CD4-positive, alpha-beta T cell treated with Interleukin-17A for 1 hour (primary cell): ENCODE data around the gene PRDM10.
"Not testable (repeated sequence)": the region's sequence is repeated elsewhere in the genome, so short reads cannot be mapped to it uniquely, and the experiment has no call there.

Experiments
- DNase-seq: peaks from one replicate; pipeline ENCODE4 v3.0.0-alpha.2; 2020

The PRDM10 gene

GRCh38 chr11:129888451-129888850 is 114.2 kb downstream of the PRDM10 start:
- peak; percentile 33 for DNase-seq

- DNase-seq: no peak
Measured at GRCh38 chr11:129885381-129885780, 117.3 kb downstream of the PRDM10 start.

- DNase-seq: no peak
Measured at GRCh38 chr11:129884581-129884980, 118.1 kb downstream of the PRDM10 start.

- peak; percentile 35 for DNase-seq
Measured at GRCh38 chr11:129881570-129882170, 121.0 kb downstream of the PRDM10 start.

- no peak for DNase-seq
Measured at GRCh38 chr11:129880311-129880710, 122.3 kb downstream of the PRDM10 start.

GRCh38 chr11:129871914-129872313 is 130.7 kb downstream of the PRDM10 start:
- no peak for DNase-seq

- not testable (repeated sequence) for DNase-seq
Measured at GRCh38 chr11:129868626-129869025, 134.0 kb downstream of the PRDM10 start.

GRCh38 chr11:129866311-129866710 is 136.3 kb downstream of the PRDM10 start:
- DNase-seq: no peak

- DNase-seq: no peak
Measured at GRCh38 chr11:129865701-129866100, 136.9 kb downstream of the PRDM10 start.

- no peak for DNase-seq
Measured at GRCh38 chr11:129864811-129865210, 137.8 kb downstream of the PRDM10 start.

- no peak for DNase-seq
Measured at GRCh38 chr11:129861702-129862522, 140.7 kb downstream of the PRDM10 start.

- DNase-seq: no peak
Measured at GRCh38 chr11:129856036-129856435, 146.6 kb downstream of the PRDM10 start.

- no peak for DNase-seq
Measured at GRCh38 chr11:129855086-129855485, 147.5 kb downstream of the PRDM10 start.

- DNase-seq: no peak
Measured at GRCh38 chr11:129854232-129854805, 148.3 kb downstream of the PRDM10 start.

- DNase-seq: peak; percentile 75
Measured at GRCh38 chr11:129853518-129854231, 149.0 kb downstream of the PRDM10 start.

GRCh38 chr11:129852125-129852740 is 150.4 kb downstream of the PRDM10 start:
- no peak for DNase-seq
